Spinal cord (tissue), 10 donors: ENCODE data around the gene CDH16. TPM values are rescaled to one million over a fixed set of nuclear protein-coding genes. Genes with fewer than 3 reads are reported as not detected.

Experiments
- DNase-seq, 6 donors: peaks; one replicate each; pipeline versions ENCODE4 v3.0.0 to v3.0.0-alpha.2; 2013 to 2015; ENCODE audit warnings: low spot score in 6 of 6, low read depth in 4 of 6
- H3K27ac ChIP-seq: one replicate; pipeline ENCODE4 v1.5.1; 2013; ENCODE audit warnings: low read depth, low read length, control low read depth
- H3K27me3 ChIP-seq: one replicate; pipeline ENCODE4 v1.6.1; 2013; ENCODE audit warnings: low read length; ENCODE audit not compliant: control insufficient read depth, insufficient read depth
- H3K36me3 ChIP-seq: one replicate; pipeline ENCODE4 v1.6.1; 2013; ENCODE audit warnings: low read length; ENCODE audit not compliant: control insufficient read depth, insufficient read depth
- H3K4me1 ChIP-seq: one replicate; pipeline ENCODE4 v1.6.1; 2013; ENCODE audit warnings: low read length; ENCODE audit not compliant: control insufficient read depth, insufficient read depth
- H3K4me3 ChIP-seq: one replicate; pipeline ENCODE4 v1.5.1; 2013; ENCODE audit warnings: low read depth, low read length, control low read depth
- H3K9me3 ChIP-seq: one replicate; pipeline ENCODE4 v1.6.1; 2013; ENCODE audit warnings: low read length; ENCODE audit not compliant: control insufficient read depth, insufficient read depth
- WGBS: methylation state at CpG from one replicate; pipeline ENCODE4 v1.1.5; 2013; ENCODE audit warnings: missing lambda C conversion rate; ENCODE audit not compliant: insufficient coverage; 5-methylcytosine and 5-hydroxymethylcytosine counted together
- polyA plus RNA-seq, 2 donors: library from polyadenylated mRNA; unstranded; fragments of 120-200 nt; gene quantifications; one replicate each; pipeline ENCODE4 v1.2.1, GENCODE V29; 2013; ENCODE audit not compliant: insufficient read length in 2 of 2
- total RNA-seq, 2 donors: library from RNA; depleted of rRNA in 1 of 2; stranded (reverse); fragments of 120-200 nt in 1 of 2; fragments of >200 nt in 1 of 2; gene quantifications; one replicate each; pipeline versions ENCODE4 v1.2.3 to v1.2.4, GENCODE V29; 2013 to 2014
- donor health status: healthy.

CDH16 gene
- total and polyA plus RNA-seq, 4 donors = 0.67 to 1.8 TPM; not detected in 2

GRCh38 chr16:66894055-66894454, 24.6 kb downstream of the CDH16 start:
- Histone ChIP-seq H3K27me3 (no peaks in the 10 kb centered on the region), H3K4me1 (peaks cover 15% of the 10 kb centered on the region), H3K36me3 (peaks cover 2% of the 10 kb centered on the region), H3K27ac (no peak overlapping the region), H3K9me3 (no peaks in the 10 kb centered on the region), H3K4me3 (no peak overlapping the region)
- WGBS = 86% methylated on average over 2 of the region's 2 CpGs
- no peak for DNase-seq

- H3K9me3 ChIP-seq = no peaks in the 10 kb centered on the region
- H3K4me3 ChIP-seq = no peak overlapping the region
- no peaks in the 10 kb centered on the region for H3K27me3 ChIP-seq
- DNase-seq = no peak
- WGBS = no CpG with 5 or more reads among the region's 6 CpGs
- no peak overlapping the region for H3K27ac ChIP-seq
- H3K4me1 ChIP-seq = peaks cover 15% of the 10 kb centered on the region
- H3K36me3 ChIP-seq = peaks cover 3% of the 10 kb centered on the region
These were observed 26.9 kb downstream of the CDH16 start for GRCh38 chr16:66891797-66892196.

GRCh38 chr16:66891360-66891759, 27.3 kb downstream of the CDH16 start:
- Histone ChIP-seq H3K27me3 (no peaks in the 10 kb centered on the region), H3K36me3 (peaks cover 7% of the 10 kb centered on the region), H3K27ac (no peak overlapping the region), H3K9me3 (no peaks in the 10 kb centered on the region), H3K4me1 (peaks cover 15% of the 10 kb centered on the region), H3K4me3 (no peak overlapping the region)
- DNase-seq = no peak
- WGBS = 42% methylated on average over 2 of the region's 4 CpGs

GRCh38 chr16:66890799-66891198, 27.9 kb downstream of the CDH16 start:
- peaks cover 15% of the 10 kb centered on the region for H3K4me1 ChIP-seq
- H3K27ac ChIP-seq = no peak overlapping the region
- WGBS = no CpG with 5 or more reads among the region's 2 CpGs
- H3K9me3 ChIP-seq = no peaks in the 10 kb centered on the region
- H3K27me3 ChIP-seq = no peaks in the 10 kb centered on the region
- no peak for DNase-seq
- H3K4me3 ChIP-seq = no peak overlapping the region
- peaks cover 7% of the 10 kb centered on the region for H3K36me3 ChIP-seq

- no peak overlapping the region for H3K27ac ChIP-seq
- H3K27me3 ChIP-seq = no peaks in the 10 kb centered on the region
- no peak for DNase-seq
- WGBS = no CpG with 5 or more reads among the region's 4 CpGs
- H3K4me3 ChIP-seq = no peak overlapping the region
- H3K36me3 ChIP-seq = peaks cover 18% of the 10 kb centered on the region
- no peaks in the 10 kb centered on the region for H3K9me3 ChIP-seq
- peaks cover 5% of the 10 kb centered on the region for H3K4me1 ChIP-seq
These were observed 29.1 kb downstream of the CDH16 start for GRCh38 chr16:66889622-66890021.

- peaks cover 21% of the 10 kb centered on the region for H3K36me3 ChIP-seq
- no CpG with 5 or more reads among the region's 6 CpGs for WGBS
- no peaks in the 10 kb centered on the region for H3K9me3 ChIP-seq
- no peak overlapping the region for H3K27ac ChIP-seq
- no peaks in the 10 kb centered on the region for H3K27me3 ChIP-seq
- no peak overlapping the region for H3K4me3 ChIP-seq
- DNase-seq = no peak
- H3K4me1 ChIP-seq = peaks cover 5% of the 10 kb centered on the region
These were observed 29.8 kb downstream of the CDH16 start for GRCh38 chr16:66888647-66889615.

GRCh38 chr16:66886914-66887313, 31.8 kb downstream of the CDH16 start:
- DNase-seq = no peak
- peaks cover 5% of the 10 kb centered on the region for H3K4me1 ChIP-seq
- no peaks in the 10 kb centered on the region for H3K9me3 ChIP-seq
- H3K27me3 ChIP-seq = no peaks in the 10 kb centered on the region
- H3K27ac ChIP-seq = no peak overlapping the region
- H3K36me3 ChIP-seq = peaks cover 21% of the 10 kb centered on the region
- no peak overlapping the region for H3K4me3 ChIP-seq
- WGBS = 80% methylated on average over 3 of the region's 3 CpGs

GRCh38 chr16:66886321-66886720, 32.4 kb downstream of the CDH16 start:
- 100% methylated on average over 1 of the region's 2 CpGs for WGBS
- peaks cover 19% of the 10 kb centered on the region for H3K36me3 ChIP-seq
- no peak overlapping the region for H3K27ac ChIP-seq
- peaks cover 1% of the 10 kb centered on the region for H3K4me1 ChIP-seq
- H3K27me3 ChIP-seq = no peaks in the 10 kb centered on the region
- H3K4me3 ChIP-seq = no peak overlapping the region
- no peak for DNase-seq
- no peaks in the 10 kb centered on the region for H3K9me3 ChIP-seq

GRCh38 chr16:66885491-66885890, 33.2 kb downstream of the CDH16 start:
- Histone ChIP-seq H3K27me3 (no peaks in the 10 kb centered on the region), H3K4me3 (no peak overlapping the region), H3K36me3 (peaks cover 19% of the 10 kb centered on the region), H3K4me1 (peaks cover 6% of the 10 kb centered on the region), H3K9me3 (no peaks in the 10 kb centered on the region), H3K27ac (no peak overlapping the region)
- WGBS = 85% methylated on average over 11 of the region's 12 CpGs
- DNase-seq = no peak

- H3K4me3 ChIP-seq = no peak overlapping the region
- H3K27ac ChIP-seq = no peak overlapping the region
- H3K9me3 ChIP-seq = no peaks in the 10 kb centered on the region
- DNase-seq = no peak
- H3K4me1 ChIP-seq = peaks cover 13% of the 10 kb centered on the region
- no peaks in the 10 kb centered on the region for H3K27me3 ChIP-seq
- WGBS = 83% methylated on average over 1 of the region's 3 CpGs
- peaks cover 19% of the 10 kb centered on the region for H3K36me3 ChIP-seq
These were observed 36.0 kb downstream of the CDH16 start for GRCh38 chr16:66882702-66883101.
